ENCODE measurements around the gene PYGM.

PYGM gene

GRCh38 chr11:64791781-64792291 is 32.1 kb upstream of the PYGM start:
- no peak for DNase-seq
- Histone ChIP-seq H3K4me3 (ENCODE audit: control insufficient read depth in 1 of 7, extremely low read depth in 1 of 7, insufficient read depth in 4 of 7, low read depth in 2 of 7, low read length in 6 of 7) (no peak overlapping the region), H3K9me3 (ENCODE audit: control extremely low read depth in 1 of 5, control insufficient read depth in 4 of 5, insufficient read depth in 2 of 5, low read depth in 1 of 5, low read length in 4 of 5) (no peaks in the 10 kb centered on the region), H3K27me3 (replicated peaks in 2 of 5; ENCODE audit: control insufficient read depth in 4 of 5, insufficient read depth in 5 of 5, low read length in 4 of 5) (no peaks in the 10 kb centered on the region), H3K4me1 (ENCODE audit: control extremely low read depth in 1 of 4, control insufficient read depth in 4 of 4, insufficient read depth in 4 of 4, low read length in 3 of 4) (peaks cover 0 to 34% (median 29%) of the 10 kb centered on the region in 4 experiments), H3K36me3 (ENCODE audit: control insufficient read depth in 4 of 4, insufficient read depth in 4 of 4, low read length in 3 of 4) (peaks cover 0 to 67% (median 34%) of the 10 kb centered on the region in 4 experiments), H3K27ac (ENCODE audit: insufficient read depth in 1 of 2, low read depth in 1 of 2, low read length in 2 of 2, poor library complexity in 1 of 2, severe bottlenecking in 2 of 2) (no peak overlapping the region)
- WGBS (ENCODE audit: insufficient coverage), result 98% methylated on average over 9 of the region's 14 CpGs
- ChIA-PET CTCF (interaction anchor here (0.9 to 1.5 kb wide), 5 partner anchors 9 to 100 kb away, joined by 3 to 9 read pairs (median 5); partner anchors contain the start of gene SF1), POLR2A (interaction anchor here (1.0 kb wide), 1 partner anchor 96 kb away, joined by 3 read pairs; no protein-coding TSS in a partner anchor)

DNA sequence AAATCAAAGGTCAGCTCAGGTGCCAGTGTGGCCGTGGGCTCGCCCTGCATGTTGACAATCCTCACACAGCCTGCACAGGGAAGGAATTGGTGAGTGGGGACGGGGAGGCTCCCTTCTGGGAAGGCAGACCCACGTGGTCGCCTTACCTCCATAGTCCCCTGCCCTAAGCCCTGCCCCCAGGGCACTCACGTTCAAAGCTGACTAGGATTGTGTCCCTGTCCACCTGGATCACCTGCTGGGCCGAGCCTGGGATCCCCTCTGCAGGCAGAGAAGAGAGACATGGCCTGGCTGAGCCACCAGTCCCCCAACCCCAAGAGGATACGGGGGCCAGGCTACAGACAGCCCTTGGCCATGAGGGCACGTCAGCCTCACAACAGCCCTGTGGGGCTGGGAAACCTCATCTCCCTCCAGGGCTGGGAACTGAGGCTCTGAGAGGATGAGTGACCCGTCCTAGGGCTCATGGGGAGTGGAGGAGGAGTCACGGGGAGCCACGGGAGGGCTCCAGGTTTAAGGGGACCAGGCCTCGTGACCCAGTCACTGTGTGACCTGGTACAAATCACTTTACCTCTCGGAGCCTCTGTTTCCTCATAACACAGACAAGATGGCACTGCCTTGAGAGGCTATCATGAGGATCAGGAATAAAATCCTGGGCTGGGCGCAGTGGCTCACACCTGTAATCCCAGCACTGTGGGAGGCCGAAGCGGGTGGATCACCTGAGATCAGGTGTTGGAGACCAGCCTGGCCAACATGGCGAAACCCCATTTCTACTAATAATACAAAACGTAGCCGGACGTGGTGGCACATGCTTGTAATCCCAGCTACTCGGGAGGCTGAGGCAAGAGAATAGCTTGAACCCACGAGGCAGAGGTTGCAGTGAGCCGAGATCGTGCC is 30.7 kb upstream of the PYGM start:
- no peak overlapping the region for H3K27ac ChIP-seq (ENCODE audit: insufficient read depth in 1 of 2, low read depth in 1 of 2, low read length in 2 of 2, poor library complexity in 1 of 2, severe bottlenecking in 2 of 2)
- H3K4me3 ChIP-seq (ENCODE audit: control insufficient read depth in 1 of 7, extremely low read depth in 1 of 7, insufficient read depth in 4 of 7, low read depth in 2 of 7, low read length in 6 of 7), result no peak overlapping the region
- ChIA-PET POLR2A (no interaction called here), CTCF (interaction anchor here (0.9 to 1.5 kb wide), 4 partner anchors 10 to 102 kb away, joined by 4 to 9 read pairs (median 6); partner anchors contain the start of genes MAP4K2 and SF1)
- H3K4me1 ChIP-seq (ENCODE audit: control extremely low read depth in 1 of 4, control insufficient read depth in 4 of 4, insufficient read depth in 4 of 4, low read length in 3 of 4), result peaks cover 0 to 22% (median 16%) of the 10 kb centered on the region in 4 experiments
- H3K27me3 ChIP-seq (replicated peaks in 2 of 5; ENCODE audit: control insufficient read depth in 4 of 5, insufficient read depth in 5 of 5, low read length in 4 of 5), result no peaks in the 10 kb centered on the region
- no peaks in the 10 kb centered on the region for H3K9me3 ChIP-seq (ENCODE audit: control extremely low read depth in 1 of 5, control insufficient read depth in 4 of 5, insufficient read depth in 2 of 5, low read depth in 1 of 5, low read length in 4 of 5)
- no peak for DNase-seq
- WGBS (ENCODE audit: insufficient coverage), result 96% methylated on average over 21 of the region's 25 CpGs
- peaks cover 2 to 53% (median 28%) of the 10 kb centered on the region in 4 experiments for H3K36me3 ChIP-seq (ENCODE audit: control insufficient read depth in 4 of 4, insufficient read depth in 4 of 4, low read length in 3 of 4)

GRCh38 chr11:64789331-64790204 is 29.8 kb upstream of the PYGM start:
- CTCF ChIA-PET, result interaction anchor here (1.1 to 4.3 kb wide), 4 partner anchors 11 to 119 kb away, joined by 3 to 42 read pairs (median 6); partner anchors contain the start of gene MAP4K2
- POLR2A ChIA-PET, result no interaction called here
- peaks cover 0 to 19% (median 15%) of the 10 kb centered on the region in 4 experiments for H3K4me1 ChIP-seq (ENCODE audit: control extremely low read depth in 1 of 4, control insufficient read depth in 4 of 4, insufficient read depth in 4 of 4, low read length in 3 of 4)

DNA sequence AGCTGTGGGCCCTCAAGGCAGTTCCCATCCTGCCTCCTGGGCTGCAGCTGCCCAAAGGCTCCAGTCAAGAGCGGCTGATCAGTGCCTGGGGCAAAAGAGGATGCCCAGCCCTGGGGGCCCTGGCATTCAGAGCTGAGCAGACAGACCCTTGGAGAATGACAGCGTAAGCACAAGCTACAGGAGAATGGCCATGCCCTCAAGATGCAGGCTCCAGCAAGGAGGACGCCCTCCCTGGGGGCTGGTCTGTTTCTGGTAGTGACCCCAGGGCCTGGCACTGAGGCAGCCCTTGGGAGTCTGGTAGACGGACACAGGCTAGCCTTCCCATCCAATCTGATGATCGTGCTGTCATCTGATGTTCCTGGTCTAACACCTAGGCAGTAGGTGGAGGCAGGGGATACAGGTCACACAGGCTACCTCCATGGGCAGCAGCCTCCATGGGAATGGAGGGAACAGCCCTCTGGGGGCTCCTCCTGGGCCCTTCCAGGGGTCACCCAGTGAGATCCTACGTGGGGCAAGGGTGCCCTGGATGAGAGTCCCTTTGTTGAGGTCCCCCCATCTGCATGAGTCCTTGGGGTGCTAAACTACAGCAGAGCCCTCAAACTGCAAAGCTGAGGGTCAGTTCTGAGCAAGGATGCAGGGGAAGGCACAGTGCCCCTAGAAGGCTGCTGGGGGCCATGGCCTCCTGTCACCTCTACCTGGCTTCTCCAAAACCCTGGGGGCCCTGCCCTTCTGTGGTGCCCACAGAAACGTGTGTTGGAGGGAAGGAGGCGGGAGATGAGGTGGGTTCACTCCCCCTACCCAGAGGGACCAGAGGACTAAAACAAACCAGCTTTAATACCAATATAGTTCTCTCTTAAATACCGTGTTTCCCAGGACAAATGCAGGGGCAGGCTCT is 28.8 kb upstream of the PYGM start:
- WGBS (ENCODE audit: insufficient coverage), result 97% methylated on average over 5 of the region's 9 CpGs
- H3K36me3 ChIP-seq (ENCODE audit: control insufficient read depth in 4 of 4, insufficient read depth in 4 of 4, low read length in 3 of 4), result peaks cover 4 to 51% (median 28%) of the 10 kb centered on the region in 4 experiments
- no peaks in the 10 kb centered on the region for H3K9me3 ChIP-seq (ENCODE audit: control extremely low read depth in 1 of 5, control insufficient read depth in 4 of 5, insufficient read depth in 2 of 5, low read depth in 1 of 5, low read length in 4 of 5)
- H3K4me3 ChIP-seq (ENCODE audit: control insufficient read depth in 1 of 7, extremely low read depth in 1 of 7, insufficient read depth in 4 of 7, low read depth in 2 of 7, low read length in 6 of 7), result no peak overlapping the region
- no peaks in the 10 kb centered on the region for H3K27me3 ChIP-seq (replicated peaks in 2 of 5; ENCODE audit: control insufficient read depth in 4 of 5, insufficient read depth in 5 of 5, low read length in 4 of 5)
- no peak for DNase-seq
- peaks cover 0 to 10% (median 8%) of the 10 kb centered on the region in 4 experiments for H3K4me1 ChIP-seq (ENCODE audit: control extremely low read depth in 1 of 4, control insufficient read depth in 4 of 4, insufficient read depth in 4 of 4, low read length in 3 of 4)
- ChIA-PET CTCF (interaction anchor here (0.7 to 4.3 kb wide), 13 partner anchors 9 to 329 kb away, joined by 3 to 42 read pairs (median 5); partner anchors contain the start of genes MAP4K2, MEN1, RASGRP2 and SF1), POLR2A (no interaction called here)
- peak overlapping the region in 1 of 2 experiments; percentile 3 for H3K27ac ChIP-seq (ENCODE audit: insufficient read depth in 1 of 2, low read depth in 1 of 2, low read length in 2 of 2, poor library complexity in 1 of 2, severe bottlenecking in 2 of 2)

More at GRCh38 chr11:64789331-64790204, 29.8 kb upstream of the PYGM start:
- Histone ChIP-seq H3K4me3 (ENCODE audit: control insufficient read depth in 1 of 7, extremely low read depth in 1 of 7, insufficient read depth in 4 of 7, low read depth in 2 of 7, low read length in 6 of 7) (no peak overlapping the region), H3K27ac (ENCODE audit: insufficient read depth in 1 of 2, low read depth in 1 of 2, low read length in 2 of 2, poor library complexity in 1 of 2, severe bottlenecking in 2 of 2) (no peak overlapping the region), H3K36me3 (ENCODE audit: control insufficient read depth in 4 of 4, insufficient read depth in 4 of 4, low read length in 3 of 4) (peaks cover 4 to 53% (median 28%) of the 10 kb centered on the region in 4 experiments), H3K27me3 (replicated peaks in 2 of 5; ENCODE audit: control insufficient read depth in 4 of 5, insufficient read depth in 5 of 5, low read length in 4 of 5) (no peaks in the 10 kb centered on the region), H3K9me3 (ENCODE audit: control extremely low read depth in 1 of 5, control insufficient read depth in 4 of 5, insufficient read depth in 2 of 5, low read depth in 1 of 5, low read length in 4 of 5) (no peaks in the 10 kb centered on the region)
- DNase-seq, result no peak
- WGBS (ENCODE audit: insufficient coverage), result over 99% methylated on average over 11 of the region's 15 CpGs

GRCh38 chr11:64787526-64788320 is 27.9 kb upstream of the PYGM start:
- peaks cover 0 to 5% (median 2%) of the 10 kb centered on the region in 4 experiments for H3K4me1 ChIP-seq (ENCODE audit: control extremely low read depth in 1 of 4, control insufficient read depth in 4 of 4, insufficient read depth in 4 of 4, low read length in 3 of 4)
- peaks cover 4 to 45% (median 28%) of the 10 kb centered on the region in 4 experiments for H3K36me3 ChIP-seq (ENCODE audit: control insufficient read depth in 4 of 4, insufficient read depth in 4 of 4, low read length in 3 of 4)
- DNase-seq, result peak; percentile 50 to 76 (median 72)
- 50% methylated on average over 8 of the region's 15 CpGs for WGBS (ENCODE audit: insufficient coverage)
- ChIA-PET POLR2A (interaction anchor here (2.2 kb wide), 1 partner anchor 44 kb away, joined by 6 read pairs; the partner anchor contains the start of gene RASGRP2), CTCF (interaction anchor here (0.7 to 4.3 kb wide), 15 partner anchors 8 to 330 kb away, joined by 3 to 42 read pairs (median 5); partner anchors contain the start of genes MAP4K2, MEN1, RASGRP2 and SF1)
- H3K27me3 ChIP-seq (replicated peaks in 2 of 5; ENCODE audit: control insufficient read depth in 4 of 5, insufficient read depth in 5 of 5, low read length in 4 of 5), result no peaks in the 10 kb centered on the region
- no peak overlapping the region for H3K27ac ChIP-seq (ENCODE audit: insufficient read depth in 1 of 2, low read depth in 1 of 2, low read length in 2 of 2, poor library complexity in 1 of 2, severe bottlenecking in 2 of 2)
- H3K4me3 ChIP-seq (ENCODE audit: control insufficient read depth in 1 of 7, extremely low read depth in 1 of 7, insufficient read depth in 4 of 7, low read depth in 2 of 7, low read length in 6 of 7), result no peak overlapping the region
- H3K9me3 ChIP-seq (ENCODE audit: control extremely low read depth in 1 of 5, control insufficient read depth in 4 of 5, insufficient read depth in 2 of 5, low read depth in 1 of 5, low read length in 4 of 5), result no peaks in the 10 kb centered on the region

Data from common myeloid progenitor, CD34-positive (primary cell).